Neural crest cell (in vitro differentiated cells): Measurements from ENCODE around the gene RPP25. TPM values are rescaled to one million over a fixed set of nuclear protein-coding genes. Genes with fewer than 3 reads are reported as not detected.

Source experiments
- DNase-seq: peaks from one replicate; pipeline ENCODE4 v3.0.0; 2021; ENCODE audit warnings: low read depth, mixed read lengths, low spot score
- H3K27ac Mint-ChIP-seq: one replicate; pipeline ENCODE4 v1.8.0; 2021; ENCODE audit warnings: mild to moderate bottlenecking, mixed read lengths; ENCODE audit not compliant: unreplicated experiment
- H3K27me3 Mint-ChIP-seq: 2 replicates; pipeline ENCODE4 v1.8.0; 2021; ENCODE audit warnings: low read depth, mild to moderate bottlenecking, mixed read lengths
- H3K36me3 Mint-ChIP-seq: 2 replicates; pipeline ENCODE4 v1.8.0; 2021; ENCODE audit warnings: low read depth, mild to moderate bottlenecking, mixed read lengths
- H3K4me1 Mint-ChIP-seq: 2 replicates; pipeline ENCODE4 v1.8.0; 2021; ENCODE audit warnings: mixed read lengths
- H3K4me3 Mint-ChIP-seq: one replicate; pipeline ENCODE4 v1.8.0; 2021; ENCODE audit warnings: mild to moderate bottlenecking, mixed read lengths
- H3K9me3 Mint-ChIP-seq: 2 replicates; pipeline ENCODE4 v1.8.0; 2021; ENCODE audit warnings: mixed read lengths
- CTCF ChIP-seq: fragments of 200-600 bp; sonication (generic); conservative IDR thresholded peaks from 2 replicates; pipeline ENCODE4 v1.5.0; 2021; ENCODE audit warnings: antibody characterized with exemption, mild to moderate bottlenecking
- total RNA-seq: library from RNA; stranded (reverse); gene quantifications from 2 replicates; pipeline ENCODE4 v1.2.1, GENCODE V29; 2021

RPP25 gene
- total RNA-seq, 1 donor from 2014 or later, result 6.2 TPM

- peaks cover 19% of the 10 kb centered on the region for H3K4me1 Mint-ChIP-seq
- H3K27ac Mint-ChIP-seq, result no peak overlapping the region
- TF ChIP-seq CTCF, result no peak
- H3K9me3 Mint-ChIP-seq, result no peaks in the 10 kb centered on the region
- DNase-seq, result no peak
- no peak overlapping the region for H3K4me3 Mint-ChIP-seq
- H3K27me3 Mint-ChIP-seq, result peaks cover 66% of the 10 kb centered on the region
- H3K36me3 Mint-ChIP-seq, result no peaks in the 10 kb centered on the region
Observed at GRCh38 chr15:74962671-74963070, 6.1 kb upstream of the RPP25 start.

- Mint-ChIP-seq H3K4me3 (no peak overlapping the region), H3K27ac (no peak overlapping the region), H3K9me3 (no peaks in the 10 kb centered on the region), H3K36me3 (no peaks in the 10 kb centered on the region), H3K4me1 (peaks cover 19% of the 10 kb centered on the region), H3K27me3 (peaks cover 70% of the 10 kb centered on the region)
- no peak for TF ChIP-seq CTCF
- DNase-seq, result no peak
Observed at GRCh38 chr15:74962219-74962618, 5.6 kb upstream of the RPP25 start.

- Mint-ChIP-seq H3K9me3 (no peaks in the 10 kb centered on the region), H3K4me3 (no peak overlapping the region), H3K4me1 (peaks cover 19% of the 10 kb centered on the region), H3K36me3 (no peaks in the 10 kb centered on the region), H3K27ac (no peak overlapping the region), H3K27me3 (peaks cover 76% of the 10 kb centered on the region)
- no peak for TF ChIP-seq CTCF
- DNase-seq, result no peak
Observed at GRCh38 chr15:74961616-74962015, 5.0 kb upstream of the RPP25 start.

- no peak overlapping the region for H3K4me3 Mint-ChIP-seq
Observed at GRCh38 chr15:74960995-74961588, 4.5 kb upstream of the RPP25 start.

GRCh38 chr15:74960286-74960685 lies 3.7 kb upstream of the RPP25 start:
- peaks cover 25% of the 10 kb centered on the region for H3K4me1 Mint-ChIP-seq
- H3K36me3 Mint-ChIP-seq, result no peaks in the 10 kb centered on the region
- peaks cover 86% of the 10 kb centered on the region for H3K27me3 Mint-ChIP-seq
- no peak overlapping the region for H3K4me3 Mint-ChIP-seq
- TF ChIP-seq CTCF, result no peak
- no peaks in the 10 kb centered on the region for H3K9me3 Mint-ChIP-seq
- no peak for DNase-seq
- no peak overlapping the region for H3K27ac Mint-ChIP-seq

More at GRCh38 chr15:74960995-74961588, 4.5 kb upstream of the RPP25 start:
- Mint-ChIP-seq H3K27ac (no peak overlapping the region), H3K9me3 (no peaks in the 10 kb centered on the region), H3K27me3 (peaks cover 78% of the 10 kb centered on the region), H3K4me1 (peaks cover 19% of the 10 kb centered on the region), H3K36me3 (no peaks in the 10 kb centered on the region)
- no peak for DNase-seq
- TF ChIP-seq CTCF, result no peak
